Upper lobe of left lung (tissue), 4 donors: ENCODE data around the gene NSMCE1.
"Not testable (repeated sequence)": the region's sequence is repeated elsewhere in the genome, so short reads cannot be mapped to it uniquely, and the experiment has no call there.

Source experiments
- POLR2A ChIP-seq, 4 donors: fragments of 450-650 bp; IDR thresholded peaks; one replicate each; pipeline ENCODE4 v1.5.1; 2016 to 2017; ENCODE audit warnings: antibody characterized with exemption in 4 of 4, mild to moderate bottlenecking in 2 of 4
- POLR2AphosphoS5 ChIP-seq, 2 donors: sonication (generic); formaldehyde crosslinking; IDR thresholded peaks; one replicate each; pipeline ENCODE4 v1.5.1; 2017; ENCODE audit warnings: antibody characterized with exemption in 2 of 2
- TF ChIP-seq, protein P1 (sequence below), 6 experiments: fragments of 450-650 bp in 4 of 6; fragments of 200-600 bp in 2 of 6; sonication (generic) in 2 of 6; IDR thresholded peaks; one replicate each; pipeline ENCODE4 v1.5.1; 2016 to 2019; ENCODE audit warnings: antibody characterized with exemption in 6 of 6

DNA sequence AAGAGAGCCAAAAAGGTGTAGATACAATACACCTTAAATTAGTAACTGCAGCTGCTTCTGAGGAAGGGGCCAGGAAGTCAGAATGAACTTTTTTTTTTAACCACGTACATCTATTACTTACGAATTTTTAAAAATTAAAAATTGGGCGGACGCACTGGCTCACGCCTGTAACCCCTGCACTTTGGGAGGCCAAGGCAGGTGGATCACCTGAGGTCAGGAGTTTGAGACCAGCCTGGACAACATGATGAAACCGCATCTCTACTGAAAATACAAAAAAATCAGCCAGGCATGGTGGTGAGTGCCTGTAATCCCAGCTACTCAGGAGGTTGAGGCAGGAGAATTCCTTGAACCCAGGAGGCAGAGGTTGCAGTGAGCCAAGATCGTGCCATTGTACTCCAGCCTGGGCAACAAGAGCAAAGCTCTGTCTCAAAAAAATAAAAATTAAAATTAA is 5.9 kb upstream of the NSMCE1 start:
- TF ChIP-seq, protein P1, sequence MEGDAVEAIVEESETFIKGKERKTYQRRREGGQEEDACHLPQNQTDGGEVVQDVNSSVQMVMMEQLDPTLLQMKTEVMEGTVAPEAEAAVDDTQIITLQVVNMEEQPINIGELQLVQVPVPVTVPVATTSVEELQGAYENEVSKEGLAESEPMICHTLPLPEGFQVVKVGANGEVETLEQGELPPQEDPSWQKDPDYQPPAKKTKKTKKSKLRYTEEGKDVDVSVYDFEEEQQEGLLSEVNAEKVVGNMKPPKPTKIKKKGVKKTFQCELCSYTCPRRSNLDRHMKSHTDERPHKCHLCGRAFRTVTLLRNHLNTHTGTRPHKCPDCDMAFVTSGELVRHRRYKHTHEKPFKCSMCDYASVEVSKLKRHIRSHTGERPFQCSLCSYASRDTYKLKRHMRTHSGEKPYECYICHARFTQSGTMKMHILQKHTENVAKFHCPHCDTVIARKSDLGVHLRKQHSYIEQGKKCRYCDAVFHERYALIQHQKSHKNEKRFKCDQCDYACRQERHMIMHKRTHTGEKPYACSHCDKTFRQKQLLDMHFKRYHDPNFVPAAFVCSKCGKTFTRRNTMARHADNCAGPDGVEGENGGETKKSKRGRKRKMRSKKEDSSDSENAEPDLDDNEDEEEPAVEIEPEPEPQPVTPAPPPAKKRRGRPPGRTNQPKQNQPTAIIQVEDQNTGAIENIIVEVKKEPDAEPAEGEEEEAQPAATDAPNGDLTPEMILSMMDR (IDR thresholded peaks at IDR 0.05) = not testable (repeated sequence)
- not testable (repeated sequence) for TF ChIP-seq POLR2AphosphoS5, POLR2A (IDR thresholded peaks at IDR 0.05)
